Stimulated activated CD4-positive, alpha-beta T cell treated with anti-CD3 and anti-CD28 coated beads, Interleukin-1b, Interleukin-23, amount 100 ng/mL, for 24 hours (primary cell): ENCODE data around the gene TMEM120A.

Experiments
- DNase-seq, 4 experiments: peaks; one replicate each; pipeline ENCODE4 v3.0.0-alpha.2; 2020; ENCODE audit warnings: low read depth in 4 of 4, low spot score in 1 of 4

TMEM120A gene

DNA sequence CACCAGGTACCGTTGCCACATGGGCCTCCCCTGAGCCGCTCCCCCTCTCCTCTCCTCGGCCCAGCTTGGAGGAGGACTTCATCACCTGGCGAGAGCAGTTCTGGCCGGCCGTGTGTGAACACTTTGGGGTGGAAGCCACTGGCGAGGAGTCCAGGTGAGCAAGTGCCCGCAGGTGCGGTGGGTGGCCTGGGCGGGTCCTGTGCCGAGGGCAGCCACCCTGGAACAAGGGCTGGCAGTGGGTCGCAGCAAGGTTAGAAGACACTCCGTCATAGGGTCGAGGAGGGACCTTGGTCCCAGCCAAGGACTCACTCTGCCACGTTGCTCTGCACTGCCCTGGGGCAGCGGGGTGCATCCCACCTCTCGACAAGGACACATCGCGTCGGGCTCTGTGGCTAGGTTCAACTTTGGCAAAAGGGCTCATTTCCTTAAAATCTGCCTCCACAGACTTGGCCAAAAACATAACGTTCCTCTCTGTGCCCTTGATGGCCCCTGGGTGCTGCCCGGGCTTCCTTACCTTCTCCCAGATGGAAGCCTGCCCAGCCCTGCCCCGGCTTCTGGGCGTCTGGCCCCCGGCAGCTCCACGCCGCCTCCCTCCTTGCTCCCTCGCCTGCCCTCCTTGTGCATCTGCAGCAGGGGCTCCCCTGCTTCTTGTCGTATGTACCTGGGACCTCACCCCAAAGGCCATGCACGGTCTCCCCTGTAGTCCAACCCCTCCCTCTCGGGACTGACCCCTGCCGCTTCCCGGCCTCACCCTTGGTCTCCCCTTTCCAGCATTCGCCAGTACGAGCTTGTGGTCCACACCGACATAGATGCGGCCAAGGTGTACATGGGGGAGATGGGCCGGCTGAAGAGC lies 12.7 kb downstream of the TMEM120A start:
- DNase-seq, result no peak

DNA sequence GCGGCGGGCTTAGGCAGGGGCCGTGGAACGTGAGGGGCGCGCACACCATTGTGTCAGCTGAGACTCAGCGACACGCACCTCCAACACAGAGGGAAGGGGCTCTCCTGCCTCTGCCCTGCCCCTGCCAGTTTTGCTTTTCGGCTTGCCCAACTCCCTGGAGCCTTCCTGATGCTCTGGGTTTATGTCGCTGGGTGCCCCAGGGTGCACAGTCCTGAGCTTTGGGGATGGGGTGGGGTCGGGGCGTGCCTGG lies 13.3 kb downstream of the TMEM120A start:
- DNase-seq, result no peak

DNA sequence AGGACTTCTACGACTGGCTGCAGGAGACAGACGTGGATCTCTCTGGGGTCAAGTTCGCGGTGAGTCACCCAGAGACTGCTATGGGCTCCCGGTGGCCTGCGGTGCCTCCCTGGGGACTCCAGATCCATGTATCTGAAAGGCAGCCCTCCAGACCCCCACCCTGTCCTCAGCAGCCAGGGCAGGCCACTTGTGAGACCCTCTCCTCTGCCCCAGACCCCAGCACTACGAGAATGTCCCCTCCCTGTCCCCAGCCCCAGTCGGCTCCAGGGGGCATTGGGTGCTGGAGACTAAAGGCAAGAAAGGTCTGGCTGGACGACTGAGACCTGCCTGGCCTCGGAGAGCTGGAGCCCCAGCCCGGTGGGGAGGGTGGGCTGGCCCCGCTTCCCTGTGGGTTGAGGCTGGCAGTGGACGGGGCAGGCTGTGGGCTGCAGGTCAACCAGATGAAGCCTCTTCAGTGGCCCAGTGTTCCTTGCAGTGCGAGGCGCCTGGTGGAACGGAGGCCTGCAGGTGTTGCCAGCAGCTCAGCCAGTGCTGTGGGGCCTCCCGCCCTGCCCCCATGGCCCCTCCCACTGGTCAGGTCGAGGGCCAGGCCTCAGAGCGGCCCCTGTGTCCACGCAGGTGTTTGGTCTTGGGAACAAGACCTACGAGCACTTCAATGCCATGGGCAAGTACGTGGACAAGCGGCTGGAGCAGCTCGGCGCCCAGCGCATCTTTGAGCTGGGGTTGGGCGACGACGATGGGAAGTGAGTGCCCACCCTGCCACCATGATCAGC lies 13.8 kb downstream of the TMEM120A start:
- DNase-seq, result no peak

DNA sequence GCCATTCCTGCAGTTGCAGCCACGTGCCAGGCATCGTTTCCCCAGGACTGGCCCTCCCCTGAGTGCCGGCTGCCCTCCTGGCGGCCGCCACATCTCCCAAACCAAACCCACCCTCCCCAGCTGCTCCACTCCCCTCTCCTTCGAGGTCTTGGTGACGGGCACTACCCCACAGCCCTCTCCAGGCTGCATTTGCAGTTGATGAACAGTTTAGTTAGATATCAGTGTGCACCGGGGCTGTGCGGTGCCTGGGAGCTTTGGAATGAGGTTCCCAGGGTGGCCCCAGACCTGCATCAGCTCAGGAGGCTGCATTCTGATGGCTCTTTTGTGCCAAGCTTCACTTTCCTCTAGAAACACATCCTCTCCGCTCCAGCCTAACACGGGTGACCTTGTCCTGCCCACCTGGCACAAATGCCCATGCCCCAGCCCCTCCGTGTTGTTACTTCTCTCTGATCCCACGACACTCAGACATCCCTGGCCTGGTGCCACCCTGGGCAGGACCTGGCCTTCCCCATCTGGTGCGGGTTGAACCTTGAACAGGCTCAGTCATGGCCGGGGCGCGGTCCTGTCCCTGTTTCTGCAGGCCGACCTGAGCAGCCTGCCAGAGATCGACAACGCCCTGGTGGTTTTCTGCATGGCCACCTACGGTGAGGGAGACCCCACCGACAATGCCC lies 14.5 kb downstream of the TMEM120A start:
- no peak for DNase-seq

DNA sequence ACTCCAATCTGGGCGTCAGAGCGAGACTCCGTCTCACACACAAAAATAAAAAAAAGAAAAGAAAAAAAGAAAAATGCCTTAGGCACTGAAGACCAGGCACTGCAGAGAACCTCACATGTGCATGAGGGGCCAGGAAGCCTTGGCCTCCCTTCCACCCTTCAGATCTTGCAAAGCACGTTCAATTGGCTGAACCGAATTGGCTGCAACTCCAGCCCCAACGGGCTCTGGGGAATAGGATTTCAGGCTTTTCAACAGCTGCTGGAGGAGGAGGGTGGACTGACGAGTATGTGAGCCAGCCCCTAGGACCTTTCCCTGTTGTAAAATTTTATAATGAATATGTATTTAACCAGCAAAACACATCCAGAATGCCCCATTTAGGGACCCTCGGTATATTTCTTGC lies 16.7 kb downstream of the TMEM120A start:
- DNase-seq, result no peak

DNA sequence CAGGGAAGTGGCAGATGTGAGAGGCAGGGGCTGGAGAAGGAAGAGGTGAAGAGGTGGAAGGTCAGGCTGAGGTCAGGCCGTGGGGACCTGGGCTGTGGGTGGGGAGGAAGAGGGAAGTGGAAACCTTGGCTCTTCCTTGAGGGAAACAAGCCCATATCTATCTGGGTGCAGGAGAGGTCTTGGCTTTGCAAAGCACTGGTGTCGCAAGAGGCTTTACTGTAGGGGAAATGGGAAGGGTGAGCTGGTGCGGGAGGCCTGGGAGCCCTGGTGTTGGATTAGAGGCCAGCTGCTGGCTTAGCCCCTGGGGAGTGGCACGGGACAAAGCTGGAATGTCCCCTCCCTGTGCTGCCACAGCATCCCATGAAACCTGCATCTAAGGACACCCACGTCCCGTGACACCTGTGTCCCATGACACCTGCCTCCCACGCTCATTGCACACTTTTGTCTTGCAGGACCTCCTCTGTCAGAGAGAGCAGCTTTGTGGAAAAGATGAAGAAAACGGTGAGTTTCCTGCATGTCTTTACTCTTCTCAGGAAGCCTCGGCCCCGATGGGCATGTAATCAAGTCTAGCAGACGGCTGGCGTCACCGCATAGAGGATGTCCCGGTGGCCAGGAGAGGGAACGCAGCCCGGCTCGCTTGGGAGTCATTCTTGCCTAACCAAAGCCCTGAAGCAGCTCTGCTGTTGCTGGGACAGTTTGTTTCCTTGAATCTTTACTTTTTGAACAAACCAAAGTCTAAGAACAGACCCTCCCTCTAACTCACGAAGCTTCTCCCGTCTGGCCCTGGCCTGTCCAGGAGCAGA lies 22.2 kb downstream of the TMEM120A start:
- no peak for DNase-seq

DNA sequence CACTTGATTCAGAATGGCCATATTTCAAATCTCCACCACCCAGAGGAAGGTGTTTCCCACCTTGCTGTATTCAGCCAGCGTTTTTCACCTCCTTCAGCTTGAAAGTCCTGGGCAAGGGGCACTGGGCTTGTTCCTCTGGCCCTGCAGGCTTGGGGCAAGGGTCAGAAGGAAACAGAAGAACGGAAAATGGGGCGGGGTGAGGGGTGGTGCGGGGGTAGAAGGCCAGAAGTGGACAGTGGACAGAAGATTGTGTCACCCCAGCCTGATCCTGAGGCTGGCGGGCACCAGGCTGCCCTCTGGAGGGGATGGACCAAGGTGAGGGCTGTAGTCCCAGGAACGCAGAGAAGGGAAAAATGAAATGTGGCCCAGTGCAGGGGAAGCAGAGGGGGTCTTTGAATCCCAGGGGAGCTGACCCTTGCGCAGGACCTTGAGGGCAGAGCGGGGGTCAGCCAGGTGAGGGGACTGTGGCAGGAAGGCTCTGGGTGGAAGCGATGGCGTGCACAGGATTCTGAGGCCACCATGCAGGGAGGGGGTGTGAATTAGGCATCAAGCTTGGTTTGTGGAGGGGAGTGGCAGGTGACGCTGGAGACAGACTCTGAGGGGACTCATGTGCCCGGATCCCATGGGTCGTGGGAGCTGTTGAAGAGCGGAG lies 23.0 kb downstream of the TMEM120A start:
- no peak for DNase-seq

DNA sequence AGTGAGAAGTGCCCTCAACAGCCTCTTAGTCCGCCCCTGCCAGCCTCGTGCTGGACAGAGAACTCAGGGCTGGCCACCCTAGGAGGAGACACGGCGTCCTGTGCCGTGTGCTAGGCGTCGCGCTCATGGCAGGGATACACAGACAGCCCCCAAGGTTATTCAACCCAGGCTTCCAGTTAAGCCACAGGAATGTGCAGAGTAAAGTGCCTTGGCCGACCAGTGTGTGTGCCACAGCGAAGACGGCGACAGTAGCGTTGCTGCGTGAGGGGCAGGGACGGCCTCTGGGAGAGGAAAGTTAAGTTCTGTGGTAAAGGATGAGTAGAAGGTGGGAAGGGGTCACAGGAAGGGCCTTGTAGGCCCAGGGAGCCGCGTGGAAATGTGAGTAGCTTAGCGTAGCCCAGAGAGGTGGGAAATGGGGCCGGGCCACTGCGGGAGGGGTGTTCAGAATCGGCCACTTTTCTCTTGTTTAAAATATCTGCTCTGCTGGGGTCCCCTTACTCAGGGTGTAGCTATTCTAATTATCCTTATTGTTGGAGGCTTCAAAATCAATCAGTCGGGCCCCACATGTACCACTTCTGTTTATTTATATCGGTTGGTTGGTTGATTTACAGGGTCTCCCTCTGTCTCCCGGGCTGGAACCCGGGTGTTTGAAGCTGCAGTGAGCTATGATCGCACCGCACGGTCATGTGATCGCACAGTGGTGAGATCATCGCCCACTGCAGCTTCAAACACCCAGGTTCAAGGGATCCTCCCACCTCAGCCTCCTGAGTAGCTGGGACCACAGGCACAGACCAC lies 24.5 kb downstream of the TMEM120A start:
- no peak for DNase-seq

DNA sequence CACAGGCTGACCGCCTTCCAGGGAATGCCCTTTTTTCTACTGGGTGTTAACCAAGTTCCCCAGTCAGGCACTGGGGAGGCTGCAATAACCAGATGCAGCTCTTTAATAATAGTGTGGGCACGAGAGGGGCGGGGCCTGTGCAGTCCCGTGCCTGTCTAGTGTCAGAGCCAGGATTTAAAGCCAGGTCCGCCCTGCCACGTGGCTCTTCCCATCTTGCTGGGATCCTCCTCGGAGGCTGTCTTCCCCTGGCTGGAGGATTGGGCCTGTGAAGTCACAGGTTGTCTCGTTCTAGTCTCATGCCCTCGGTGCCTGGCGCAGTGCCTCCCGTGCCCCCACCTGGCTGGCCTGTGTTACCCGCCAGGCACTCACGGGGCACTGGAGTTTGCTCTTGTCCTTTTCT lies 25.2 kb downstream of the TMEM120A start:
- no peak for DNase-seq

DNA sequence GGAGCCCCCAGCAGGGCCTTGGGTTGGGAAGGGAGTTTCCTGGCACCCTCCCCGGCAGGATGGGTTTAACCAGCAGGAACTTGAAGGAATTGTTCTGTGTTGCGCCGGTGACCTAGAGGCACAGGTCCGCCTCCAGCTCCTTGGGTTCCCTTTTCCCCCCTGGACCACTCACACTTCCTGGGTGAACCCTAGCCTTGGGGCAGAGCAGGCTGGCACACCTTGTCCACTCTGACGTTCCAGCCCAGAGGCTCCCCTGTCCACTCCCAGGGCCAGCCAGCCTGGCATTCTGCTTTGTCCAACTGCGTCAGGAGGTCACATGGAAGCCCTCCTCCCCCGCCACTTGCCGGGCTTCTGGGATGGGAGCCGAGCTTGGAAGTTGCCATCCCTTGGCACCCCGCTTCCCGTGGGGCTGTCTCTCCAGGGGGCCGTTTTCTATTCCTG lies 25.8 kb downstream of the TMEM120A start:
- DNase-seq, result no peak

DNA sequence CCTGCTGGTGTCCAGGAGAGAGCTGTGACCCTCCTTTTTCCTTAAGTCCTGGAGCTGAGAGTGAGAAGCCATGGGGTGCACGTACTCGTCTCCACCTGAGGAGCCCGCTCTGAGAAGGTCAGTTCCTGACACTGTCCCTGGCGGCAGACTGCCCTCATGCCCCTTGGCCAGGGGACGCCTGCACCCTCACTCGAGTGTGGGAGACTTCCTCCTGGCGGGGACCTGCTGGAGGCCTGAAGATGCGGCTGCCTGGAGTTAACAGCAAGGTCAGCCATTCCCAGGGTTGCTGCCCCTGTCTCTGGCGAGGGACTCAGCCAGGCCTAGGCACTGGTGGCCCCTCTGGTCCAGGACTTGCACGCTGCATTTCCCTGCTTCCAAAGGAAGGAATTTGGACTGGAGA lies 26.4 kb downstream of the TMEM120A start:
- DNase-seq, result no peak

DNA sequence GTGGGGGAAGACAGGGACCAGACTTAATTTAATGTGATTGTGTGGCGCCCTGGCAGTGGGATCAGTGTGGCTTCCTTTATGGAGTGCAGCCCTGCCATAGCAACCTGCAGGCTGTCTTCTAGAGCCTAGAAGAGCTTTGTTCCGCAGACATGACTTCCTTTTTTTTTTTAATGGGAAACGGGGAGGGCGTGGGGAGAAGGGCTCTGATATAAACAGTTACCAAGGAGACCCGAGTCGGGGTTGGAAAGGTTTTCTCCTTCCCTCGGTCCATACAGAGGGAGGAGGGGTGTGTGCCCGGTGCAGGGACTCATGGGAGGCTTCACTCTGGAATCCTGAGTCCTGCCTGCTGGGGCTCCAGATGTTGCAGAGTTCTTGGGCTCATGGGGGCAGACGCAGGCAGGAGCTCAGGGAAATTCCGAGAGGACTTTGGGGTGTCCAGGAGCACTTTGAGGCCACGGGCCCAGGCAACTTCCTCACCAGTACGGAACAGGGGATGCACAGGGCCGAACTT lies 26.9 kb downstream of the TMEM120A start:
- no peak for DNase-seq

DNA sequence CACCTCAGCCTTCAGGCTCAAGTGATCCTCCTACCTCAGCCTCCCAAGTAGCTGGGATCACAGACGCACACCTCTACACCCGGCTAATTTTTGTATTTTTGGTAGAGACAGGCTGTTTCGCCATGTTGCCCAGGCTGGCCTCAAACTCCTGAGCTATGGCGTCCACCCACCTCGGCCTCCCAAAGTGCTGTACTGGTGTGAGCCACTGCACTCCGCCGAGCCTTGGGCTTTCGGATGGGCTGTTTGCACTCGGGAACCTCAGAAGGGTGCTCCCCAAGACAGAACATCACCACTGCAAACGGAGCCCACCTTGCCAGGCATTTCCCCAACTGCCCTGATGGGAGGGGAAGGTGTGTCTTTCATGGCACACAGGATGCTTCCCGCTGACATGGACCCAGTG lies 27.3 kb downstream of the TMEM120A start:
- DNase-seq, result no peak

DNA sequence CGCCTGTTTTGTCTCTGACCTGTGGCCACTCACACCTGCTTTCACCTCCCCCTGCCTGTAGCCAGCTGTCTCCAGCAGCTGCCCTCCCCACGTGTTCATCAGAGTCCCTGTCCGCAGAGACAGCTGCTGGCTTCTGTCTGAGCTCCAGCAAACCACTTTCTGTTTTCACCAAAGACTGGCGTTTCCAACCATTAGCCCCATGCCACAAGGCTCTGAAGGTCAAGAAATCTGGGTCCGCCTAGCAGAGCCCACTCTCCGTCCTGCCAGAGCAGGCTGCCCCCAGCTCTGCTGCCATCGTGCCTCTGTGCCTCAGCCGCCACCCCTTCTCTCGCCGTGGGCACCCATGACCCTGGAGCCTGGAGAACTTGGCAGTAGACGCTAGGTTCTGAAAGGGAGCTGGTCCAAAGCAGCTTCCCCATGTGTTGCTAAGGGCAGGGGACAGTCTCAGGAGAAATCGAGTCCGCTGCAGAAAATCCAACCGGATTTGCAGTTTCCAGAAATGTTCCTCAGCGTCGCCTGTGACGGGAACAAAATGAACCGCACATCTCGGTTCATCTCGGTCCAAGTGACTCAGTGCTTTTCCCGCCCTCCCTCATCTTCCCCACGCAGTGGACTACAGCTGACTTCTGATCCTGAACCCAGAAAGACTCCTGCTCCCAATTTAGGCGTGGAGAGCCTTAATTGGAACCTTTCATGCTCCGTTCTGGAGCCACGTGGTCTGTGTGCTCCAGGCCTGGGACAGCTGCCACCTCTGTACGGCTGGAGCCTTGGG lies 28.0 kb downstream of the TMEM120A start:
- DNase-seq, result no peak

DNA sequence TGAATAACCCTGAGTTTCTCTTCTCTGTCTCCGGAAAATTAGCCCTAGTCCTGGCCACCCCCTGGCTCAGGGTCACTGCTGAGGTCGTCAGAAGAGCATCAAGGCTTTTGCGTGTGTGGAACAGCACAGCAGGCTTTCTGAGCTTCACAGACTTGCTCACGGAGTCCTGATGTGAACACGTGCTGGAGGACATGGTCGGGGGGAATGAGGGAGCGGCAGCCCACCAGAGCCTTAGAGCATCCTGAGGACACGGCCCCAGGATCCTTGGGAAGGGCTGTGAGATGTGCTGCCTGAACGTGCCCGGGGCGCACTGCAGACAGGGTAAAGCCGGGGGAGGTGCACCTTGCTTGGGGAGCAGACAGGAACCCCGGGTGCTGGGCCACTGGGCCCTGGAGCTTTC lies 28.8 kb downstream of the TMEM120A start:
- no peak for DNase-seq

DNA sequence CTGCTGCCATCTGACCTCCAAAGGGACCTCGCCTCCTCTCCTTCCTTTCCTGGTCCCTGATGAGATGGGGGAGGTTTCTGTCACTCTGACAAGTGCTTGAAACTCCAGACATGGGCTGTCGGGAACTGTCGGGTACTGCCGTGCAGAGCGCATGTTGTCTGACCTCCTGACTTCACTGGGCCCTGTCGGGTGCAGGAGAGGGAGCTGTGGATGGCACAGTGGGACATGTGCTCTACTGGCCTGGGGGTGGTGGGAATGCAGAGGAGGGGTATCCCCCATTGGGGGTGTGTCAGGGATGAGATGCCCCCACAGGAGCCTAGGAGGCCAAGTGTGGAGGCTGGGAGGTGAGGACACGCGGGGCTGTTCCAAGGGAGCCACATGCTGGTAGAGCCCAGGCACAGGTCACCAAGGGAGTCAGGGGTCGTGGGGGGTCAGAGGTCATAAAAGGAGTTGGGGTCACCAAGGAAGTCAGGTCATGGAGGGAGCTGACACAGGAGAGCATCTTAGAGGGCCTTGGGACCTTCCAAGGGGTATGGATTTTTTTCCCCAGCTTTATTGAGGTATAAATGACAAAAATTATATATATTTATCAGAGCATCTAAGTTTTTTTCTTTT lies 30.9 kb downstream of the TMEM120A start:
- DNase-seq, result no peak

DNA sequence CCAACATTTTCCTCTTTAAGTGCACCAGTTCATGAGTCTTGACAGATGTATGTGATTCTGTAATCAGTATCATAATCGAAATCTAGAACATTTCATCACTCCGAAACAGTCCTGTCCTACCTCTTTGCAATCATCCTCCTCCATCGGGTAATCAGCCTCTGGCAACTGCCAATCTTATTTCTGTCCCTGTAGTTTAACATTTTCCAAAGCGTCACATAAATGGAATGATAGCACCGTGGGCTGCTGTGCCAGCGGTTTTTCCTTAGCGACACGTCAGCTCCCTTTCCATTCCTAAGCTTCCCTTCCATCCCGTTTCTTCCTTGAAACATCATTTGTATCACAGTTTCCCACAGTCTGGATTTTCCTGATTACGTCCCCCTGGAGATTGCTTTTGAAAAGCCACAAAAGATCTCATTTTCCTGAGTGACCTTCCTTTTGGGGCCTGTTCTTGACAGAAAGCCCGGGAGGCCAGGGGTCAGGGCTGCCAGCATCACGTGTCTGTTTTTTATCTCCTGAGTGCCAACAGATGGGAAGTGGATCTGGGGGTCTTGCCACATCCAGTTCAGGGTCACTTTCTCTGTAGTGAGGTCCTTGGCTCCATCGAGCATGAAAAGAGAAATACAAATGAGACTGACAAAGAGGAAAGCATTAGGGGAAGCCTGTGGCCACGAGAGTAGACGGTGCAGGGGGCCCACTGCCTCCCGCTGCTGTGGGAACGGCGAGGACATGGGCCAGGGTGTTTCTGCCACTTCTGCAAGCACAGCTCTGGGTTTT lies 31.6 kb downstream of the TMEM120A start:
- no peak for DNase-seq

DNA sequence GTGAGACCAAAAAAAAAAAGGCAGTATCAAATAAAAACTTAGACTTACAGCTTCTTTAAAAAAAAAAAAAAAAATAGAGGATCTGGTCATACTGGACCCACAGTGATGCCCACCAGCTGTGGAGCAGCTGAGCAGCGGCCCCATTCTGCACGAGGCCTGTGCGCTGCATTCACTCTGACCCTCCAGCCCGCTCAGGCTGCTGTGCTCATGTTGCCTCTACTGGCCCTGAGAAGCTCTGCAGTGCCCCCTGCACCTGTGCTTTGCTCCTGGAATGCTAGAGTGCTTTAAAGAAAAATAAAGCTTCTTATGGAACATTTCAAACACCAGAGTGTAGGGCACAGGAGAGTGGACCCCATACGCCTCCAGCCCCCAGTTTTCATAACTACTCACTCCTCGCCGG lies 33.2 kb downstream of the TMEM120A start:
- no peak for DNase-seq
